Stimulated activated CD8-positive, alpha-beta memory T cell treated with anti-CD3 and anti-CD28 coated beads, Interleukin-2, amount 100 ng/mL, for 1 hour (primary cell): Measurements from ENCODE around the gene CEP43.

Experiments
- DNase-seq, 2 donors: peaks; one replicate each; pipeline ENCODE4 v3.0.0-alpha.2; 2020; ENCODE audit warnings: low read depth in 2 of 2

The CEP43 gene

GRCh38 chr6:166969390-166970002, 29.7 kb upstream of the CEP43 start:
- no peak for DNase-seq

DNA sequence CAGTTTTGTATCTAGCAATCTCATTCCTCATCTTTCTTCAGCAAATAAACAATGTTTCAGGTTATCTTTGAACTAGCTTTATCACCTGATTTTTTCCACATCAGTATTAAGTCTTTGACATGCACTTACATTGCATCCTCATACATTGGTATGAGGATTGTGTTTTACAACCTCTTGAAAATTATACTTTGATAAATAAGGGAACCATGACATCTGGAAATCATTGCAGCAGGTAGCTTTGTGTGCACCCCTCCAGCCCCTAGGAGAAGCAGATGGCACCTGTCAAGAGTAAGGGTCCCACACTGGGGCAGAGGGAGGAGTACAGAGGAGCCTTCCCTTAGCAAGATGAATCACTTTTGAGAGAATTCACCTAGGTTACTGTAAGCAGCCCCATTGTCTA, 29.1 kb upstream of the CEP43 start:
- DNase-seq, result no peak

DNA sequence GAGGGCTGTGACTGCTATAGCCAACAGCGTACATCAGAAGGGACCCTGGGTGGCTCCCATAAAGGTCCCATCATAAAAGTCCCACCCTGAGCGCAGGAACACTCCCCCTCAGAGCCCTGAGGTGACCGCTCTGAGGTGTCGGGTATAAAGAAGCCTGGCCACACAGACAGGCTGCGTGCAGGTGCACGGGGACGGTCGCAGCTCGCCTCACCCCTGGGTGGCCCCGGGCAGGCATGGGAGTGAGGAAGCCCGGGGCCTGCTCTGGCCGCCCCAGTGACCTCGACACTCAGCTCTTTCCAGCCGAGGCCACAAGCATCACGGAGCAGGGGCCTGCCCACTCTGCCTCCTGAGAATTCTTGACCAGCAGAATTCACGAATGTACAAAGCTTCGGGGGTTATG, 28.4 kb upstream of the CEP43 start:
- DNase-seq, result no peak

DNA sequence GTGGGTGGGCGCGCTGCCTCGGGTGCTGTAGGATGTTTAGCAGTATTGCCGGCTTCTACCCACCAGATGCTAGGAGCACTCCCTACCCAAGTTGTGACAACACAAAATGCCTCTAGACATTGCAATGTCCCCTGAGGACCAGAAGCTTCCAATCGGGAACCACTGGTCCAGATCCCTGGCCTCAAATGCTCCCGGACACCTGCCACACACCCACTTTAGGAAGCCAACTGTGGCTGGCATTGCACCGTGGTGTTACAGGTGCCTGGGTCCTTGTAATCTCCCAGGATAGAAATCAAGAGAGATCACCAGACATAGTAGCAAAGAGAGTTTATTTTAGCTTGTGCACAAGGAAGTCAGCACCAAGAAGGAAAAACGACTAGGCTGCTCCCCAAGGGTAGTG, 27.9 kb upstream of the CEP43 start:
- no peak for DNase-seq

DNA sequence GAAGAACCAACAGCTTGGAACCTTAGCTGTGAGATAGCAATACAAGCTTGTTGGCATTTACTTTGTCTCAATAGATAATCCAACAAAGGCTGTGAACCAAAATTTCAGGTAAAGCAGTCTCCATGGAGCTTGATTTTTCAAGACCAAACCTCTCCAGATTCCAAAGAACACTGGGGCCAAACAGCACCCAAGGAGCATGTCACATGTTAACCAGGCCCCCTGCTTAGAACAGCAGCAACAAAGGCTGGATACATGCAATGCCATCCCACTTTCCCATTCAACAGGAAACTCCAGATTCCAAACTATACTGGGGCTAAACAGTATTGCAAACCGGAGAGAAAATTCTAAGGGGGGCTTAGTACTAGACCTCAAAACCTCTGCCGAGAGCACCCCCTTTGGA, 27.1 kb upstream of the CEP43 start:
- DNase-seq, result no peak

GRCh38 chr6:166976636-166977035, 22.6 kb upstream of the CEP43 start:
- no peak for DNase-seq

DNA sequence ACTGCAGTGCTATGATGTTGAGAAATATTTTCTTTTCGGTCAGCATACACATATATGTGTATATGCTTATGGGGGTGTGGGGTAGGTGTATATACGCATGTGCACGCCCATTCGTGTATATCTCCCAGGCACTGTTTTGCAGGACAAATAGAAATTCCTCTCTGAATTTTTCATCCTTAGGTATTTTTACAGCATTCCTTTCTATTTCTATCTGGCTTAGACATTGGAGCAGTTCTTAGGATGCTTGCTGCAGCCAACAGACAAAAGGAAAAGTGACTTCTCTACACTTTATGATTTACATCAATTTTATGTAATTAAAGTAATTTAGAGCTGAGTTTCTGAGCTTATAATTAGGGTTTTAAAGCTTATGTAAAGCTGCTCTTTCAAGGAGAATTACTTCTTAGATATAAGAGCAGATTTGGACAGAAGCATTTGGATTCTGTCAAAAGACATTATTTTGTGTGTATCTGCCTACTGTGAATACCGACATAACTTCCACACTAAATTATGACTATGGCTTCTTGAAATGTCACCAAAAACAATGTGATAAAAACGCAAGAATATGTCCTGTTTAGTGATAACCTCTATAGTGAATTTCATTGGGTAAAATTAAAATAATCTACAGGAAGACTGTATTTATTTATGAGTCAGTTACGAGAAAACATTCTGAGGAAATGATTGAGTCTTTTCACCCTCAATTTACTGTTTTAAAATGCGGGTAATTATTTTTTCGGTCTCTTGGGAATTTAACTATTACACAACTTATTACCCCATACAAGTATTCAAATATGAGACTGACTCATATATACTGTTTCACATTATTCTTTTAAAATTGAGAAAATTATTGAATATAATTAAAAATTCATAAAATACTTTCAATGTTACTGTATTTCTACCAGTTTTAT, 21.3 kb upstream of the CEP43 start:
- no peak for DNase-seq

- no peak for DNase-seq
These were observed 18.5 kb upstream of the CEP43 start for GRCh38 chr6:166980738-166981137.

DNA sequence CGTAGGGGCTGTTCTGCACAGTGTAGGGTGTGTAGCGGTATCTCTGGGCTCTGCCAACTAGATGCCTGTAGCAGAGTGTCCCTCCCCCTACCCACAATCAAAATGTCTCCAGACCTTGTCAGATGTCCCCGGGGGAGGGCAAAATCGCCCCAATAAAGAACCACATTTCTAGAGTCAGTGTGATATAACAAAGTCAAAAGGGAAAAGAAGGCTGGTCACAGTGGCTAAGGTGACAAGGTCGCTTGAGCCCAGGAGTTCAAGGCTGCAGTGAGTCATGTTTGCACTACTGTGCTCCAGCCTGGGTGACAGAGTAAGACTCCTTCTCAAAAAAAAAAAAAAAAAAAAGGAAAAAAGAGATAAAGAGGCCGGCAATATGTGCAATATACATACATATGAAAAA, 11.7 kb upstream of the CEP43 start:
- no peak for DNase-seq

DNA sequence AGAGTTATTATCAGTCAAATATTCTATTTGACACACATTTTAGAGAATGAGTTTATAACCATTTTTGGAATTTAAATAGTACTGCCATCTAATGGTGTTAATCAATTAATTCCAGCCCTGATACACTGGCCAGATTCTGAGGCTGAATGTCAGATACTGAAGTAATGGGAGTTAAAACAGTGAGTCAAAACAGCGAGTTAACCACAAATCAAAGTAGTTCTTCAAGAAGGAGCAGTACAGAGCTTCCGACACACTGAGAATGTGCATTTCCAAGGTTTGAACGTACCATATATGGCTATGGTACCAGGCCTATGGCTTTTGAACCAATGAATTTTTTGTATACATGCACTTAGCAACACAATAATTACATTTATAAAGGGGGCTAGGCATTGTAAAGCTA, 11.3 kb upstream of the CEP43 start:
- DNase-seq, result no peak

GRCh38 chr6:166988674-166989201, 10.5 kb upstream of the CEP43 start:
- DNase-seq, result no peak

GRCh38 chr6:166989427-166990032, 9.7 kb upstream of the CEP43 start:
- DNase-seq, result peak in 1 of 2 donors; percentile 2

GRCh38 chr6:166996406-166996805, 2.8 kb upstream of the CEP43 start:
- DNase-seq, result no peak

GRCh38 chr6:166997348-166997747, 1.8 kb upstream of the CEP43 start:
- no peak for DNase-seq

GRCh38 chr6:166997768-166998255, 1.4 kb upstream of the CEP43 start:
- peak in 1 of 2 donors; percentile 1 for DNase-seq

GRCh38 chr6:166998256-166999144, 697 bp upstream of the CEP43 start:
- peak in 1 of 2 donors; percentile 2 for DNase-seq

DNA sequence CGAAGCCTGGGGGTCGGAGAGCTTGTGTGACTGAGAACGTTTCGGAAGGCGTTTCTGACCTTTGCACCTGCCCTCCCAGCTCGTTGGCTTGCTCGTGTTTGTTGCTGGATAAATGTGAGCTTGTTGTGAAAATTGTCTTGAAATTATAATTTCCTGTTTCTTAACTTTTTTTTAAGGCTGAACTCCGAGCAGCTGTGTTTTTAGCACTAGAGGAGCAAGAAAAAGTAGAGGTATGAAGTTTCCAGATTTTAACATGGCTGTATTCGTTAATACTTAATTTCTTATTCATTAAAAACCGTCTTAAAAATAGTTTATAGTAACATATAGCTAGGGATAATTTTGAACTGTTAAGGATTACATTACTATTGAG, 672 bp downstream of the CEP43 start:
- DNase-seq, result no peak

DNA sequence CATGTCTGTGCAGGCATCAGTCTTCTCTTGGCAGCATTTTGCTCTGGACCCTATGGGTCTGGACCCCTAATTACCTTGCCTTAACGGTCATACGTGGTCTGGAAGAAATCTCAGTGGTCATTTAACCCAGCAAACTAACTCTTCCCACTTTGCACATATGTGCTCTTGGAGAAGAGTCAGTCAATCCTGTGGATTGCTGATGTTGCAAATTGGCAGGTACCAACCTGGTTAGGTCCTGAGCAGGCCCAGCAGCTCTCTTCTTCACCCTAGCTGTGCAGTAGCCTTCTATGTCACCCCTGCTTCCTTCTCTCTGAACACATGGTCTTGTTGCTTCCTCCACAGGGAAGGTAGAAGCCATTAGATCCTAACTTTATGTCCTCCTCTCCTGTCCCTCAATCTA, 1.6 kb downstream of the CEP43 start:
- DNase-seq, result no peak

DNA sequence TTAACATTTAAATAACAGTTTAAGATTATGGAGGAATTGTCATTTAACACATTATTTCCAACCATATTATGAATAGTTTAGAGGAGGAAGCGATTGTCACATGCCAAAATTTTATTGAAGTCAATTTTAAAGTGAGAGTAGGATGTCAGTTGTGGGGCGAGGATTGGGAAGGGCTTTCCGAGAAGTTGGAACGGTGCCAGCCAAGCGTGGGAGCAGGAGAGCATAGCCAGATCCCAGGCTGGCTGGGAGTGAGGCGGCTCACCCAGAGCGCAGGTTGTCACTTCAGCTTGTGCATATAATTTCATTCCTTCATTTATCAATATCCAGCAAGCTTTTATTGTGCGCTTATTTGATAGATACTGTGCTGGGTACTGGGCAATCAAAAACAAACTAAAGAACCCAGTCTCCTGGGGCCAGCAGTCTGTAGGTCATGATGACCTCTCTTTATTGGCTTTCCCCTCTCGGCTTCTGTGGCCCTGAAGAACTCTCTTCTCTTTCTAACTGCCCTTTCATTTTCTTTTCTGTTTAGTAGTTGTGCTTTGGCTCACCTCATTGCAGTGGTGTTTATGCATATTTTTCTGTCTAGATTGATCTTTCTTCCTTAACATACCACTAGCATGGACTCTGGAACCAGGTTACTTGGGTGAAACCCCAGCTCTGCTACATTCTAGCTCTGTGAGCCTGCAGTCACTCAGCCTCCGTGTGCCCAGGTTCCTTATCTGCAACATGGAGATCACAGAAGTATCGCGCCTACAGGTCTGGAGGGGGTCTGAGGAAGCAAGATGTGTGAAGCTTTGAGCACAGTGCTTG, 6.4 kb downstream of the CEP43 start:
- no peak for DNase-seq

GRCh38 chr6:167007985-167008384, 8.8 kb downstream of the CEP43 start:
- no peak for DNase-seq

GRCh38 chr6:167013067-167013466, 13.9 kb downstream of the CEP43 start:
- DNase-seq, result no peak
